ENCODE results near the gene GRID1.

GRCh38 chr10:86397120-86397519, 30.5 kb upstream of the GRID1 start:
- TF ChIP-seq CTCF (IDR thresholded peaks at IDR 0.05) (no peak), POLR2AphosphoS5 (IDR thresholded peaks at IDR 0.05) (no peak), POLR2A (IDR thresholded peaks at IDR 0.05) (no peak)

Data from breast epithelium (tissue), 3 donors.